ENCODE data around the gene GALNTL6. TPM values are rescaled to one million over a fixed set of nuclear protein-coding genes. Genes with fewer than 3 reads are reported as not detected.
"Not testable (repeated sequence)": the region's sequence is repeated elsewhere in the genome, so short reads cannot be mapped to it uniquely, and the experiment has no call there.

Gene GALNTL6
- polyA plus RNA-seq, 12 donors: 0.19 to 2.6 (median 0.70) TPM; not detected in 2

GRCh38 chr4:172946503-172946902 is 1133.3 kb downstream of the GALNTL6 start:
- DNase-seq: no peak

DNA sequence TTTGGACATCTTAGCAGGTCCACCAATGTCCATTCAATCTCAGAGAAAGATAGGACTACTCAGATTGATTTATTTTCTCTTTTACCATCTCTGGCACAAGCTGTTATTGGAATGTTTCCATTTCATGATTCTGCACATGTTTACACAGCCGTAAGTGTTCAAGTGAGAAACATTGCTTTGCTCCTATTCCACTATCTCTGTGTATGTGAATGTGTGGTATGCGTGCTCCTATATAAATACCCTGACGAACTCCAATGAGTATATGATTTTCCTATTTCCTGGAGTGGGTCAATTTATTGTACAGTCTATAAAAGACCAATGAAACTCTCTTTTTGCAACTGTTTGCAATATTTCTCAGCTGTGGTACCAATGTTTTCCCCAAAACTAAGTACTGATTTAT is 1134.4 kb downstream of the GALNTL6 start:
- DNase-seq: no peak

DNA sequence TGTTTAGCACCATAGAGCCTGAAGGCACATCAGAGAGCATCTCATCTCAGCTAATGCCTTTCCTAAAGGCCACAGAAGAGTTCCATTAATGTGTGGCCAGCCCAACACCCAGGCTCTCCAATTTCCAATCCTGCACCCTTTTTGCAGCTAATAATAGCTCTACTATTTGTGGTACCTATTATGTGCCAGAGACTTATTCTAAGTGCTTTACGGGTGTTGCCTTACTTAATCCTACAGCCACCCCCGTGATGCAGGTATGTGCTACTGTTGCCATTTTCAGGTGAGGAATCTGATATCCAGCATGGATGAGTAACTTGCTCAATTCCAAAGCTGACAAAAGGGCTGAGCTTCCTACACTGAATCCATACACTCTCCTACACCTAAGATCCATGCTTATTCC is 1137.8 kb downstream of the GALNTL6 start:
- DNase-seq: no peak

DNA sequence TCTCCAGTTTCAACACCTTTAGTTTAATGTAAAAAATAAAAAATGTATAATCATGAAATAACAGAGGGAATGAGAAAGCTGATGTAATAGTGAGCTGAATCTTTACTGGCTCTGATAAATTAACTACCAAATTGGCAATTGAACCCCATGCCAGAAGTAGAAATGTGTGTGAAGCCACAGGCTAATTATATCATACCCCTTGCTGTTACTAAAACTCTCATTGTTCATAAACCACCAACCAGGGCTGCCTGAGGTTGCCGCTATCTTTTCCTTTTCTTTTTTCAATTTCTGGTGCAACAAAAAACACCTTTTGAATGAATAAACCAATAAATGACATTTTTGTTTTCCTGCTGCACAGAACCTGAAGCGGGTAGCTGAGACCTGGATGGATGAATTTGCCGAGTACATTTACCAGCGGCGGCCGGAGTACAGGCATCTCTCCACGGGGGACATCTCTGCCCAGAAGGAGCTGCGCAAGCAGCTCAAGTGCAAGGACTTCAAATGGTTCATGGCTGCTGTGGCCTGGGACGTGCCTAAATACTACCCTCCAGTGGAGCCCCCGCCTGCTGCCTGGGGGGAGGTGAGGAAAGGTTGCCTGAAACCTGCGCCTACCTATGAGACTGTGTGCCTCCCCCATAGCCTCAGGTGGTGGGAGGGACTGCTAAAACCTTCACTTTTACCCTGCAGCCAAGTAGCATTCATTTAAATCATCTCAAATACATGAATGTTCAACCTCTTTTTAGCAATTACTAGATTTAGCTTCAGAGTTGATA is 1138.7 kb downstream of the GALNTL6 start:
- DNase-seq: no peak

GRCh38 chr4:172953896-172954568 is 1140.8 kb downstream of the GALNTL6 start:
- DNase-seq: no peak

DNA sequence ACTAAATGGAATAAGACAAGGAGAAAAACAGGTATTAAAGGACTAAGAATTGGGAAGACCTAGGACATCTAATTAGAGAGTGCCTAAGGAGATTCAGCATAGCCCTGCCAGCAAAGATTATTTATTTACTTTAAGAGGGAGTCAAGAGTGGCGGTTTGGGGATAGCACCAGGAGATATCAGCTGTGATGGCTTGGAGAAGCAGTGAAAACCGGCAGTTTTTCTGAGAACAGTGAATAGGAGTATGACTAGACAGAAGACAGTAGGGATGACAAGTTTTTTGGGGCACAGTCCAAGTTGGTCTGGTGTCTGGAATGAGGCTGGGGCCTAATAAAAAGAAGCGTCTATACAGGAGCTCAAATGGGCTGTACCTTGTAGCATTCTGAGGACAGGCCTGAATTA is 1143.1 kb downstream of the GALNTL6 start:
- not testable (repeated sequence) for DNase-seq

DNA sequence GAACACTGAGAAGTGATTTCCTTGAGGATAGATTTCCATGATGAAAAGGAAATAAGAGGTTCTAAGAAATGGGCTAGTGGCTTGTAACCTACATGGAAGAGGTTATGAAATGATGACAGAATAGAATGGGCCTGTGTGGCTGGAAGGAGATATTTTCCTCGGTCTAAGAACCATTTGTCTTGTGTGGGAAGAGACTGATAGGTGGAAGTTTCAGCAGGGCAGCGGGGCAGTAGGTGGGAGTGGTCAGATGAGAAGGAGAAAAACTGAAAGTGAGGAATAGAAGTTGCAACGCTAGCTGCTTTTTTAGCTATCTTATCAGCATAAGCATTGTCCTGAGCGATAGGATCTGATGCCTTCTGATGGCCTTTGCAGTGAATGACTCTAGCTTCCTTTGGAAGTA is 1144.0 kb downstream of the GALNTL6 start:
- DNase-seq: no peak

DNA sequence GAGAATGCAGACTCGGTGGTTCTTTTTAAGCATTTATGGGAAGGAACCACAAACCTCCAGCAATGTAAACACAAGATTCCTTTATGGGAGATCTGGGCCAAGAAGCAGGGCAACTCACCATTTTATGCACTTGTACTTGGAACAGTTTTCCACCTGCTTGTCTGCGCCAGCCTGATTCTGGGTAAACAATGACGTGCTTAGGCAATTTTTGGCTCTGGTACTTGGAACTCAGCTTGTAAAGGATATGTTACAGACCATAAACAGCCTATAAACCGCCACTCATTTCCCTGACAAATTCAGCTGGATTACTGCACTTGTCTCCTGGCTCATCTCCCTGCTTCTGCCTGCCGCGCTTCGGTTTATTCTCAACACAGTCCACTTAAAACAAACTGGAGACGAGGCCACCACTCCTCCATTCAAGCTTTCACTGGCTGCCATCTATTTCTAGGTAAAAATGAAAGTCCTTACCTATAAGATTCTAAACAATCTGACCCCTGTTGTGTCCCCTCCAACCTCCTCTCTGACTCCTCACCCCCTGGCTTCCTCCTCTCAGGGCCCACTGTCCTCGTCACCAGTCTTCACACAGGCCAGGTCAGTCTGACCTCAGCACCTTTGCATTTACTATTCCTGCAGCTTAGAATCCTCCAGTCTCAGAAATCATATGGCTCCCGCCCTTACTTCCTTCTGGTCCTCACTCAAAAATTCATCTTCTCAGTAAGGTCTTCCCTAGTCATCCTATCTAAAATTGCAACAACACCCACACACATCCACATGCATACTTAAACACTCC is 1149.6 kb downstream of the GALNTL6 start:
- peak; percentile 15 for DNase-seq

DNA sequence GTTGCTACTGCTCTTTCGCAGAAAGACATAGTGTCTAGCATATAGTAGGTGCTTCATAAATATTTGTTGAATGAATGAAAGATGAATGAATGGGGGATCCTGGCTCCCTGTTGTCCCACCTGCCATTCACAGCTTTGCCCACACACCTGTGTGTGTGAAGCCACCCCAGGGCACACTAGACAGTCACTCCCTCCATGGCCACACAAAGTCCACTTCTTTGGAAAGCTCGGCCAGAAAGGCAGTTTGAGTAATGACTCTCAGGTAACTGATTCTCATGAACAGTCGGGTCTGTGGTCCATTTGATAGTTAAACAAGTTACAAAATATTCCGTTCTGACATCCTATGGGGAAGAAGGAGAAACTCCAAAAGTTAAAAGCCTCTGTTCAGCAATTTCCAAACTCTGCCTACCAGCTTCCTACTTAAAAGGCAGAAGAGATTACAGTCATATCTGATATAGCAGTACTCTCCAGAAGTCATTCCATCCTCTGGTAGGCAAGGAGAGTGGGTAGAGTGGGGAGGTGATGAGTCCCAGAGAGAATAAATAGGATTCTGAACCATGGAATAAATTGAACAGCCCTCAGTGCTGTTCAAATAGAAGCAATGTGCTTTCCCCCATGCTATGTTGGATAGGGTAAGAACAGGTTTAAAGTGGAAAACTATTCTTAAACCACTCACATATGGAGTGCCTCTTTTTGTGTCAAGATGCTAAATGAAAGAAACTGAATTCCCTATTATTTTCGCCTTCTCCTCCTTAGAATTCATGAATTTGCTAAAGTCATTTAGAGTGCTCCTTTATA is 1150.5 kb downstream of the GALNTL6 start:
- DNase-seq: no peak

GRCh38 chr4:172970189-172970588 is 1157.0 kb downstream of the GALNTL6 start:
- DNase-seq: not testable (repeated sequence)

- DNase-seq: no peak
Measured at GRCh38 chr4:172974586-172974985, 1161.4 kb downstream of the GALNTL6 start.

- DNase-seq: no peak
Measured at GRCh38 chr4:172975651-172976229, 1162.5 kb downstream of the GALNTL6 start.

DNA sequence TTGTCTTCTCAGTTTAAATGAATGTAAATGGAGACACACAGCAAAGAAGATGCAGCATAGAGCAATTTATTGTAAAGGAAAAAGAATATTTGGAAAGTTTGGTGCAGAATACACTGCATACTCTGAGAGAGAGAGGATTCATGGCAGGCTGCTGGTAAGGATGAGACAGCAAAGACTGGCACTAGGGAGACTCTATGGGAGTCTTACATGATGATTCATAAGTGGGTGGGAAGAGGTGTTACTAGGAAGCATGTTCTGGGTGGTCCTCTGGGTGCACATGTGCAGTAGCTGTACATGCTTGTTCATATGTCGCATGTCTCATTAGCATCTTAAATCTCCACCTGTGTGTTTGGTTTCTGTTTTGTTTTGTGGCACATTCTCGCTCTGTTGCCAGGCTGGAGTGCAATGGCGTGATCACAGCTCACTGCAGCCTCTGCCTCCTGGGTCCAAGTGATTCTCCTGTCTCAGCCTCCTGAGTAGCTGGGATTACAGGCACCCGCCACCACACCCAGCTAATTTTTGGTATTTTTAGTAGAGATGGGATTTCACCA is 1164.4 kb downstream of the GALNTL6 start:
- DNase-seq: not testable (repeated sequence)

GRCh38 chr4:172978848-172979247 is 1165.6 kb downstream of the GALNTL6 start:
- DNase-seq: no peak

GRCh38 chr4:172979332-172979731 is 1166.1 kb downstream of the GALNTL6 start:
- DNase-seq: no peak

GRCh38 chr4:172980219-172980618 is 1167.0 kb downstream of the GALNTL6 start:
- DNase-seq: no peak

GRCh38 chr4:172982151-172982590 is 1169.0 kb downstream of the GALNTL6 start:
- DNase-seq: no peak

DNA sequence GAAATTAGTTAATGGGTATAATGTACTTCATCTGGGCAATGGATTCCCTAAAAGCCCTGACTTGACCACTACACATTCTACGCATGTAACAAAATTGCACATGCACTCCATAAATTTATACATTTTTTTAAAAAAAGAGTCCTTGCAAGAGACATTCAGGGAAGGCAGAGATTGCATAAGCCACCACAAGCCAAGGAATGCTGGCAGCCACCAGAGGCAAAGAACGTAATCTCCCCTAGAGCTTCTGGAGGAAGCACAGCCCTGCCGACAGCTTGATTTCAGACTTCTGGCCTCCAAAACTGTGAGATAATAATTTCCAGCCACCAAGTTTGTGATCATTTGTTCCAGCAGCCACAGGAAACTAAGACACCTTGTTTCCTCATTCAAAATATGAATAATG is 1169.8 kb downstream of the GALNTL6 start:
- DNase-seq: no peak

- DNase-seq: no peak
Measured at GRCh38 chr4:172983631-172984030, 1170.4 kb downstream of the GALNTL6 start.

DNA sequence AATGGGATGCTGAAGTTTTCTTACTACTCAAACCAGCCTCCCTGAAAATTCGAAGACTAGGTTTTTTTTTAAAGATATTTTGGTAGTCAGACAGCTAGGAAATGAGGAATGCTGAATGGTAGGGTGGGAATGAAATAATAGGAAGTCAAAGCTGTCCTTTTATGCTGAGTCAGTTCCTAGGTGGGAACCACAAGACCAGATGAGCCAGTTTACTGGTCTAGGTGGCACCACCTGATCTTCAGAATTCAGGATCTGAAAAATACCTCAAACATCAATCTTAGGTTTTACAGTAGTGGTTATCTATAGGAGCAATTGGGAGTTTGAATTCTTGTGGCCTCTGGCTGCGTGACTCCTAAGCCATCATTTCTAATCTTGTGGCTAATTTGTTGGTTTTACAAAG is 1172.3 kb downstream of the GALNTL6 start:
- no peak for DNase-seq

DNA sequence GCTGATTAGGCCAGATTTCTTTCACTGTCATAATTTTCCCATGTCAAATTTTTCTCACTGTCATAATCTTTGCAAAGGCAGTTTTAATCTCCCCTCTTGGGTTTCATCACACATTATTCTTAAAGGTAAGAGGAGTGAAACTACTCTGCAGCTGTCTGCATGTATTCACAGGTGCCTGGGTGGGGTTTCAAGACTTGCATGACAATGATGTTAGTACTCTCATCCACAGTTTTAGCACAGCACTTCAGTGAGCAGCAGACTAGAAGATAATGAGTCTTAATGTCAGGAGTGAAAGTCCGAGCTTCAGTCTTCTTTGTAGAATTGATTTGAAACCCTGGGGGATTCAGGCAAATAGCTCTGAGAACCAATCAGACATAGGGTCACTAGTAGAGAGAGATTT is 1172.9 kb downstream of the GALNTL6 start:
- DNase-seq: no peak
